ENCODE results near the gene TM2D1. TPM values are rescaled to one million over a fixed set of nuclear protein-coding genes. Genes with fewer than 3 reads are reported as not detected.
A peak's percentile ranks its signal among the peaks of the same experiment; 100 is the strongest.

TM2D1 gene
- total RNA-seq, 1 donor from 2014 or later: 71.4 TPM

GRCh38 chr1:61640531-61641530 lies 84.1 kb downstream of the TM2D1 start:
- peaks cover 4% of the 10 kb centered on the region for H3K9me3 Mint-ChIP-seq
- Histone ChIP-seq H3K27ac (no peak overlapping the region), H3K9ac (no peak overlapping the region), H3K27me3 (peaks cover 17% of the 10 kb centered on the region), H3K4me1 (no peaks in the 10 kb centered on the region), H4K20me1 (ENCODE audit: low read depth) (no peaks in the 10 kb centered on the region), H3K9me3 (ENCODE audit: low read depth) (no peaks in the 10 kb centered on the region), H3K36me3 (no peaks in the 10 kb centered on the region), H2AFZ (replicated peaks) (peak overlapping the region; percentile 93), H3K79me2 (ENCODE audit: low read depth) (no peaks in the 10 kb centered on the region), H3F3A (ENCODE audit: low read depth) (no peaks in the 10 kb centered on the region), H3K4me2 (no peak overlapping the region), H3K4me3 (no peak overlapping the region)
- H3K27me3 Mint-ChIP-seq (ENCODE audit: insufficient read depth, low read depth): peaks cover 6% of the 10 kb centered on the region
- no peak for DNase-seq (ENCODE audit: low spot score)
- H3K36me3 Mint-ChIP-seq: no peaks in the 10 kb centered on the region
- H3K4me3 Mint-ChIP-seq: no peak overlapping the region
- peaks cover 3% of the 10 kb centered on the region for H3K4me1 Mint-ChIP-seq
- no peak overlapping the region for H3K27ac Mint-ChIP-seq
- TF ChIP-seq EZH2phosphoT487 (IDR thresholded peaks at IDR 0.05) (no peak), EZH2 (IDR thresholded peaks at IDR 0.05) (no peak)
- TF ChIP-seq, protein P1, sequence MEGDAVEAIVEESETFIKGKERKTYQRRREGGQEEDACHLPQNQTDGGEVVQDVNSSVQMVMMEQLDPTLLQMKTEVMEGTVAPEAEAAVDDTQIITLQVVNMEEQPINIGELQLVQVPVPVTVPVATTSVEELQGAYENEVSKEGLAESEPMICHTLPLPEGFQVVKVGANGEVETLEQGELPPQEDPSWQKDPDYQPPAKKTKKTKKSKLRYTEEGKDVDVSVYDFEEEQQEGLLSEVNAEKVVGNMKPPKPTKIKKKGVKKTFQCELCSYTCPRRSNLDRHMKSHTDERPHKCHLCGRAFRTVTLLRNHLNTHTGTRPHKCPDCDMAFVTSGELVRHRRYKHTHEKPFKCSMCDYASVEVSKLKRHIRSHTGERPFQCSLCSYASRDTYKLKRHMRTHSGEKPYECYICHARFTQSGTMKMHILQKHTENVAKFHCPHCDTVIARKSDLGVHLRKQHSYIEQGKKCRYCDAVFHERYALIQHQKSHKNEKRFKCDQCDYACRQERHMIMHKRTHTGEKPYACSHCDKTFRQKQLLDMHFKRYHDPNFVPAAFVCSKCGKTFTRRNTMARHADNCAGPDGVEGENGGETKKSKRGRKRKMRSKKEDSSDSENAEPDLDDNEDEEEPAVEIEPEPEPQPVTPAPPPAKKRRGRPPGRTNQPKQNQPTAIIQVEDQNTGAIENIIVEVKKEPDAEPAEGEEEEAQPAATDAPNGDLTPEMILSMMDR (IDR thresholded peaks at IDR 0.05): no peak

DNA sequence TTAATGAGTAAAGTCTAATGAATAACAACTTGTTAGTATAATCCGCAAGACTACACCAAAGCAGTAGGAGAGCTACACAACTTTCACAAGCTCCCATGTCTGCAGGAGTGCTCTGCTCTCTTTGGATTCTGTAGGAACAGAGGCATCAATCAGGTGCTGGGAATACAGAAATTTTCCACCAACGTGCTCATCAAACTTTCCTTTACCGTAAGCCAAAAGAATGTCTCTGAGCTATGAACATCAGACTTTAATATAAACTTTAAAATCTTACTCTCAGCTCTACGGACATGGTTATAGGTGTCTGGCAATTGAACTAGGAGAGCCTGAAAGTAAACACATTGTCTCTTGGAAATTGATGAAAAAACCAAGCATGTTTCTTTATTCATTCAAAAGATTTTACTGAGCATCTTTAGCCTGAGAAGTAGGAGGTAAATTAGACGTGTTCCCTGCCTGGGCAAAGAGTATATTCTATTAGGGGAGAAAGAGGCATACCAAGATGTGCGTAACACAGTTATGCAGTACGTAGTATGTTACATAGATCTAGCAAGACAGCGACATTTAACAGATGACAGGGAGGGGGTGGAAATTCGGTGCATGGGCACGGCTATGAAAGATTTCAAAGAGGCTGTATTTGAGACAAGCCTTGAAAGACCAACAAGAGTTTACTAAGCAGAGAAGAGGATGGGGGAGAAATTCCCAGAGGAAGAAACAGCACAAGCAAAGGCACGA lies 85.2 kb downstream of the TM2D1 start:
- peaks cover 4% of the 10 kb centered on the region for H3K27me3 Mint-ChIP-seq (ENCODE audit: insufficient read depth, low read depth)
- no peak overlapping the region for H3K27ac ChIP-seq
- TF ChIP-seq, protein P1 (IDR thresholded peaks at IDR 0.05): no peak
- H3K4me3 Mint-ChIP-seq: no peak overlapping the region
- H3K4me3 ChIP-seq: no peak overlapping the region
- peaks cover 3% of the 10 kb centered on the region for H3K4me1 Mint-ChIP-seq
- H3K9me3 ChIP-seq (ENCODE audit: low read depth): no peaks in the 10 kb centered on the region
- no peaks in the 10 kb centered on the region for H3K36me3 Mint-ChIP-seq
- H3F3A ChIP-seq (ENCODE audit: low read depth): no peaks in the 10 kb centered on the region
- peaks cover 4% of the 10 kb centered on the region for H3K9me3 Mint-ChIP-seq
- H3K36me3 ChIP-seq: no peaks in the 10 kb centered on the region
- DNase-seq (ENCODE audit: low spot score): no peak
- H4K20me1 ChIP-seq (ENCODE audit: low read depth): no peaks in the 10 kb centered on the region
- H3K4me1 ChIP-seq: no peaks in the 10 kb centered on the region
- H2AFZ ChIP-seq (replicated peaks): no peak overlapping the region
- no peak overlapping the region for H3K4me2 ChIP-seq
- no peak overlapping the region for H3K27ac Mint-ChIP-seq
- H3K27me3 ChIP-seq: peaks cover 17% of the 10 kb centered on the region
- H3K9ac ChIP-seq: no peak overlapping the region
- no peaks in the 10 kb centered on the region for H3K79me2 ChIP-seq (ENCODE audit: low read depth)

- peaks cover 17% of the 10 kb centered on the region for H3K27me3 ChIP-seq
- Mint-ChIP-seq H3K36me3 (no peaks in the 10 kb centered on the region), H3K4me1 (peaks cover 3% of the 10 kb centered on the region), H3K9me3 (peaks cover 4% of the 10 kb centered on the region), H3K4me3 (no peak overlapping the region), H3K27ac (no peak overlapping the region), H3K27me3 (ENCODE audit: insufficient read depth, low read depth) (peaks cover 4% of the 10 kb centered on the region)
- H3K9me3 ChIP-seq (ENCODE audit: low read depth): no peaks in the 10 kb centered on the region
- DNase-seq (ENCODE audit: low spot score): no peak
- H3K4me3 ChIP-seq: no peak overlapping the region
- H3K79me2 ChIP-seq (ENCODE audit: low read depth): no peaks in the 10 kb centered on the region
- no peak overlapping the region for H3K27ac ChIP-seq
- H2AFZ ChIP-seq (replicated peaks): no peak overlapping the region
- no peak overlapping the region for H3K9ac ChIP-seq
- TF ChIP-seq, protein P1 (IDR thresholded peaks at IDR 0.05): no peak
- TF ChIP-seq EZH2phosphoT487 (IDR thresholded peaks at IDR 0.05) (no peak), EZH2 (IDR thresholded peaks at IDR 0.05) (no peak)
- H3K4me1 ChIP-seq: no peaks in the 10 kb centered on the region
- no peak overlapping the region for H3K4me2 ChIP-seq
- no peaks in the 10 kb centered on the region for H3K36me3 ChIP-seq
- H4K20me1 ChIP-seq (ENCODE audit: low read depth): no peaks in the 10 kb centered on the region
- no peaks in the 10 kb centered on the region for H3F3A ChIP-seq (ENCODE audit: low read depth)
Observed at GRCh38 chr1:61638911-61639605, 85.9 kb downstream of the TM2D1 start.

Measured in neural progenitor cell (in vitro differentiated cells).